HEK293T (cell line): Measurements from ENCODE around the gene NEK6.

Experiments
- ARNT ChIP-seq: fragments of 450-650 bp; IDR thresholded peaks from 2 replicates; pipeline ENCODE4 v1.6.1; 2017; ENCODE audit warnings: mild to moderate bottlenecking
- BHLHE40 ChIP-seq: fragments of 450-650 bp; IDR thresholded peaks from 2 replicates; pipeline ENCODE4 v1.6.1; 2016; ENCODE audit warnings: mild to moderate bottlenecking, moderate library complexity, borderline replicate concordance
- ELF4 ChIP-seq: fragments of 450-650 bp; IDR thresholded peaks from 2 replicates; pipeline ENCODE4 v1.6.1; 2017; ENCODE audit warnings: antibody characterized with exemption
- FOXA1 ChIP-seq: fragments of 450-650 bp; IDR thresholded peaks from 2 replicates; pipeline ENCODE4 v1.6.1; 2016; ENCODE audit warnings: mild to moderate bottlenecking
- FOXK2 ChIP-seq: fragments of 450-650 bp; IDR thresholded peaks from 2 replicates; pipeline ENCODE4 v1.6.1; 2016; ENCODE audit warnings: mild to moderate bottlenecking
- FOXM1 ChIP-seq: fragments of 450-650 bp; IDR thresholded peaks from 2 replicates; pipeline ENCODE4 v1.6.1; 2017; ENCODE audit warnings: mild to moderate bottlenecking, borderline replicate concordance
- HDGF ChIP-seq: fragments of 450-650 bp; IDR thresholded peaks from 2 replicates; pipeline ENCODE4 v1.6.1; 2017; ENCODE audit warnings: antibody characterized with exemption, borderline replicate concordance
- L3MBTL2 ChIP-seq: fragments of 450-650 bp; conservative IDR thresholded peaks from 2 replicates; pipeline ENCODE4 v1.6.1; 2016; ENCODE audit warnings: mild to moderate bottlenecking
- NFRKB ChIP-seq: fragments of 450-650 bp; IDR thresholded peaks from 2 replicates; pipeline ENCODE4 v1.6.1; 2016; ENCODE audit warnings: mild to moderate bottlenecking, moderate library complexity
- PKNOX1 ChIP-seq: fragments of 450-650 bp; IDR thresholded peaks from 2 replicates; pipeline ENCODE4 v1.6.1; 2016
- SP1 ChIP-seq: fragments of 450-650 bp; IDR thresholded peaks from 2 replicates; pipeline ENCODE4 v1.6.1; 2017
- SUZ12 ChIP-seq: fragments of 450-650 bp; IDR thresholded peaks from 2 replicates; pipeline ENCODE4 v1.6.1; 2016; ENCODE audit warnings: mild to moderate bottlenecking
- TARDBP ChIP-seq: fragments of 450-650 bp; IDR thresholded peaks from 2 replicates; pipeline ENCODE4 v1.6.1; 2016
- ZNF384 ChIP-seq: fragments of 450-650 bp; IDR thresholded peaks from 2 replicates; pipeline ENCODE4 v1.6.1; 2016

GRCh38 chr9:124299515-124300090, 41.9 kb downstream of the NEK6 start:
- TF ChIP-seq PKNOX1 (no peak), FOXA1 (no peak), BHLHE40 (no peak), NFRKB (no peak), ZNF384 (no peak), HDGF (no peak), SUZ12 (no peak), SP1 (no peak), FOXM1 (no peak), FOXK2 (no peak), ELF4 (no peak), L3MBTL2 (no peak), TARDBP (no peak), ARNT (no peak)
